ENCODE data around the gene QSOX2. TPM values are rescaled to one million over a fixed set of nuclear protein-coding genes. Genes with fewer than 3 reads are reported as not detected.

The QSOX2 gene
- total RNA-seq, 1 donor from 2014 or later = 24.1 TPM

DNA sequence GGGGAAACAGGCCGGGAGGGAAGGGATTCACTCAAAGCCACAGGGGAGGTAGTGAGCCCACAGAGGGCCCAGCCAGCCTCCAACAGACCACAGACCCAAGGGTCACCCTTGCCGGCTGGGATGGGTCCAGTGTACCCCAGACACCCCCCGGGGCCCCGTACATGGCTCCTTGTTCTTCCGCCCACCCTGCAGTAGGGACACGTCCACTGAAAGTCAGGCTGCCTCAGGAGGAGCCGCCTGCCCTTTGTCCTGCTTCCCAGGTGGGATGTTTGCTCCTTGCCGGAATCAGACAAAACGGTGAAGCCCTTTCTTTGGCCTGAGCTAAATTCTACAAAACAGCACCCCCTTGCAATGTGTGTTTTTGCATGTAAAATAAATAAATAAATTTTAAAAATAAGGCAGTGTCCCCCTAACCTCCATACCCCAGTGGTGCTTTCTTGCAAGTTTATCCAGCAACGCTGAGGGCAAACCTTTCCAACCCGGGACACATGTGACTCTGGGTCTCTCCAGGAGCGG, 66.5 kb downstream of the QSOX2 start:
- Mint-ChIP-seq H3K36me3 (ENCODE audit: insufficient read depth) (no peaks in the 10 kb centered on the region), H3K4me3 (ENCODE audit: low read depth) (no peak overlapping the region), H3K4me1 (ENCODE audit: low read depth) (peaks cover 14% of the 10 kb centered on the region), H3K9me3 (ENCODE audit: low read depth) (no peaks in the 10 kb centered on the region), H3K27ac (peak overlapping the region; percentile 46), H3K27me3 (peaks cover 14% of the 10 kb centered on the region)
- TF ChIP-seq, protein P1, sequence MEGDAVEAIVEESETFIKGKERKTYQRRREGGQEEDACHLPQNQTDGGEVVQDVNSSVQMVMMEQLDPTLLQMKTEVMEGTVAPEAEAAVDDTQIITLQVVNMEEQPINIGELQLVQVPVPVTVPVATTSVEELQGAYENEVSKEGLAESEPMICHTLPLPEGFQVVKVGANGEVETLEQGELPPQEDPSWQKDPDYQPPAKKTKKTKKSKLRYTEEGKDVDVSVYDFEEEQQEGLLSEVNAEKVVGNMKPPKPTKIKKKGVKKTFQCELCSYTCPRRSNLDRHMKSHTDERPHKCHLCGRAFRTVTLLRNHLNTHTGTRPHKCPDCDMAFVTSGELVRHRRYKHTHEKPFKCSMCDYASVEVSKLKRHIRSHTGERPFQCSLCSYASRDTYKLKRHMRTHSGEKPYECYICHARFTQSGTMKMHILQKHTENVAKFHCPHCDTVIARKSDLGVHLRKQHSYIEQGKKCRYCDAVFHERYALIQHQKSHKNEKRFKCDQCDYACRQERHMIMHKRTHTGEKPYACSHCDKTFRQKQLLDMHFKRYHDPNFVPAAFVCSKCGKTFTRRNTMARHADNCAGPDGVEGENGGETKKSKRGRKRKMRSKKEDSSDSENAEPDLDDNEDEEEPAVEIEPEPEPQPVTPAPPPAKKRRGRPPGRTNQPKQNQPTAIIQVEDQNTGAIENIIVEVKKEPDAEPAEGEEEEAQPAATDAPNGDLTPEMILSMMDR (IDR thresholded peaks at IDR 0.05; ENCODE audit: unreplicated experiment) = no peak
- no peak for DNase-seq (ENCODE audit: low spot score, unreplicated experiment)

DNA sequence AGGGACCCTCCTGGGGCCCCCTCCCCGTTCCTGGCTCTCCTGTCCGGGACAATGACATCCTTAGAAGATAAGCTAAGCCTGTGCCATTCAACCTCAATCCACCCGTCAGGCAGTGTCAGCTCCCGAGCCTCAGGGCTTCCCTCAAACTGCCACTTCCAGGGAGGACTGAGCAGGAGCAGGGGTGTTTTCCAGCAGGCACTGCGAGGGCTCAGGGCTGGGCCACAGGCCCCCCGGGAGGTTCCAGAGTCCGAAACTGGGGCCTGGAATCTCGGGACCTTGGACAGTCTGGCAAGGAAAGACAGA, 66.9 kb downstream of the QSOX2 start:
- DNase-seq (ENCODE audit: low spot score, unreplicated experiment) = no peak
- Mint-ChIP-seq H3K9me3 (ENCODE audit: low read depth) (no peaks in the 10 kb centered on the region), H3K27me3 (peaks cover 14% of the 10 kb centered on the region), H3K36me3 (ENCODE audit: insufficient read depth) (no peaks in the 10 kb centered on the region), H3K4me3 (ENCODE audit: low read depth) (no peak overlapping the region), H3K4me1 (ENCODE audit: low read depth) (peaks cover 14% of the 10 kb centered on the region), H3K27ac (no peak overlapping the region)
- TF ChIP-seq, protein P1 (IDR thresholded peaks at IDR 0.05; ENCODE audit: unreplicated experiment) = no peak

DNA sequence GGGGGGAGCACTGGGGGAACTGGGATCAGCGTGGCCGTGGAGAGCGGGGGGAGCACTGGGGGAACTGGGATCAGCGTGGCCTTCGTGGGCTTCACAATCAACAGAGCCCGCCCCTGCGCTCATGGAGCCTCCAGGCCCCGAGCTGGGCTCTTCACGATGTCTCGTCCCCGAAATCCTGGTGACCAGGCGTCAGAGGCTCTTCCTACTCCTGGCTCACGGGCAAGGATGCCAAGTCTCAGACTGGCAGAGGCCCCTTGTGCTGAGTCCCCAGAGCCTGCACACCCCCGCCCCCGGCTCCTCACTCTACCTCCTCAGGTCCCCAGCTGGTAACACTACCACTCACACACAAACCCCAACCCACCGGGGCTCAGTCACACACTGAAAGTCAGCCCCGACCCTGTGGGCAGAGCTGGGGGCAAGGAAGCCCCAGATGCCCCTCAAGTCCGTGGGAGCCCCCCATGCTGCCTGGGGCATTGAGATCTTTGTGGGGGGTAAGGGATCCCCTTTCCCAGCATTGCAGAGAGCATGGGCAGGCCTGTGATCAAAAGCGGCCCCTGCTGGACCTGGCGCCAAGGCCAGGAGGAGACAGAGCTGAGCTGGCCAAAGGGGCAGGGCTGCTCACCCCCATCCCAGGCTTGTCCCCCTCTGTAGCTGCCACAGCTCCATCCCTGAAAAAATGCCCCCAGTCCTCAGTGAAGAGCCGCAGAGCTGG, 67.4 kb downstream of the QSOX2 start:
- Mint-ChIP-seq H3K27ac (no peak overlapping the region), H3K4me1 (ENCODE audit: low read depth) (peaks cover 14% of the 10 kb centered on the region), H3K27me3 (peaks cover 15% of the 10 kb centered on the region), H3K9me3 (ENCODE audit: low read depth) (no peaks in the 10 kb centered on the region), H3K36me3 (ENCODE audit: insufficient read depth) (no peaks in the 10 kb centered on the region), H3K4me3 (ENCODE audit: low read depth) (no peak overlapping the region)
- TF ChIP-seq, protein P1 (IDR thresholded peaks at IDR 0.05; ENCODE audit: unreplicated experiment) = no peak
- no peak for DNase-seq (ENCODE audit: low spot score, unreplicated experiment)

DNA sequence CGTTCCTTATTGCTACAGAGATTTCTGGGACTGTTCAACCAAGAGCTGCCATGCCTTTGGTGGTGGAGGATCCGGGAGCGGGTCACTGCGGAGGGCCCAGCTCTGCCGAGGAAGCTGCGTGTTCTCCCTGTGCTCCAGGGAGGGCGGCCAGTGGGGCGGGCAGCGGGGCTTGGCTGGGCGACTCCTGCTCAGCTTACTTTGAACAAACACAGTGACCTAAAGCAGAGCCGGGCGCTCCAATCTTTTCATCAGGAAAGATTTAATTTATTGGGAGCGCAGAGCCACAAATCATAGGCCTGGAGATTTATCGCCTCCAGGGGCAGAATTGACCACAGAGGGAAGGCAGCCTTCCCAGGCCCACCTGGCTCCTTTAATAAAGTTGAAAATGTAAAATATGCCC, 68.4 kb downstream of the QSOX2 start:
- no peak for DNase-seq (ENCODE audit: low spot score, unreplicated experiment)
- Mint-ChIP-seq H3K27me3 (peaks cover 14% of the 10 kb centered on the region), H3K36me3 (ENCODE audit: insufficient read depth) (no peaks in the 10 kb centered on the region), H3K27ac (peak overlapping the region; percentile 59), H3K4me1 (ENCODE audit: low read depth) (peaks cover 16% of the 10 kb centered on the region), H3K9me3 (ENCODE audit: low read depth) (no peaks in the 10 kb centered on the region), H3K4me3 (ENCODE audit: low read depth) (no peak overlapping the region)
- TF ChIP-seq, protein P1 (IDR thresholded peaks at IDR 0.05; ENCODE audit: unreplicated experiment) = no peak

DNA sequence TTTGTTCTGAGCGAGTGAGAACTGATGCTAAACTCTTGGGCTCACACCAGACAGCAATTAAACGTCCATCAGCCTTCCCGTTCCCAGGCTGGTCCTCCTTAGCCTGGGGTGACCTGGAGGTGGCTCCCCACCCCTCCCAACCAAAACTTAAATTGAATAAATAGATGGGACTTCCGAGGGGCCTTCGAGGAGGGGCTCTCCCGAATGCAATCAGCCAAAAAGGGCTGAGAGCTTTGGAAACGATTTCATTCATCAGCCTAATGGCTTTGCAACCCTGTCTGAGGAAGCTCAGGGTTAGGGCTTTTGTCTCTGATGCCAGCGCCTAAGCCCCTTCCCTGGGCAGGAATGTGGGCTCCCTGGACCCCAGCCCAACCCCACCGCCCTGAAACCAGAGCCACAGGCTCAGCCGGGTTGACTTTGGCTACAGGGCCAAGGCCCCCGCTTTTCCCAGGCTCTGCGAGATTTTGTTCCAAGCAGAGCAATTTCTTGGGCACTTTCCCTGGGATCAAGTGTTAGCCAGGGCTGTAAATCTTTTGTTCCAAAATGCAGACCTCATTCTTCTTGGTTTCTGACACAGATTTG, 69.9 kb downstream of the QSOX2 start:
- Mint-ChIP-seq H3K4me1 (ENCODE audit: low read depth) (peaks cover 29% of the 10 kb centered on the region), H3K27ac (no peak overlapping the region), H3K36me3 (ENCODE audit: insufficient read depth) (no peaks in the 10 kb centered on the region), H3K9me3 (ENCODE audit: low read depth) (no peaks in the 10 kb centered on the region), H3K27me3 (peaks cover 10% of the 10 kb centered on the region), H3K4me3 (ENCODE audit: low read depth) (no peak overlapping the region)
- no peak for DNase-seq (ENCODE audit: low spot score, unreplicated experiment)
- TF ChIP-seq, protein P1 (IDR thresholded peaks at IDR 0.05; ENCODE audit: unreplicated experiment) = no peak

All from progenitor cell of endocrine pancreas (in vitro differentiated cells).